Measurements from ENCODE around the gene HOXB3.
A peak's percentile ranks its signal among the peaks of the same experiment; 100 is the strongest.

HOXB3 gene

DNA sequence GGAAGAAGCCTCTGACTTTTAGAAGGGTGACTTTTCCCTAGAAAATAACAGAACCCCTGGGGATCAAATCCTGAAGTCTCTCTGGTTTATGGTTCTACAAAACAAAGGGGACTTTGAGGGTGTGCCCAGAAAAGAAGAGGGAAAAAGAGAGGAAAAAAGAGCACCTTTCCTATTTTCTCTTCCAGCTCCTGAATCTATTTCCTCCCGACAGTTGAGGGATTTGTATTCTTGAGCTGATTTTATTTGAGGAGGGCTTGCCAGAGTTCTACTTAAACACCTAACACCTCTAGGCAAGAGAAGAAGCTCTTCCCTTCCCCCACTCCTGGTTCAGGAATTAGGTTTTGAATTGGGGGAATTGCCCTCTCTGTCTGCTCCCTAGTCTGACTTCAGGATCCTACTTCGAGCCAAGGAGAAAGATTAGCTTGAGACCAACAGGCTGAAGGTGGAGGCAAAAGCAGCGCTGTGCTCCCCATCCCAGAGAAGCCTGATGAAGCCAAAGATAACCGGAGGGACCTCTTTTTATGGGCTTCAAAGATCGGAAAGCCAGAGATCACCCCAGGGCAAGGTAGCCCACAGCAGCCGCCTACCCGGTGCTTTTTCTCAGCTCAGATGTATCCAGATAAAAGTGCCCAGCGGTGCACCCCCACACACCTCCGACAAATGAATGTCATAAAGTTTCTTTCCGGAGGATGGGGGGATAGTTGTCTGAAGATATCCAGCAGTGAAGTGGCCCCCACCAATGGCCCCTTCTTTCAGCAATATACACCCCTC lies 796 bp downstream of the HOXB3 start:
- no peak for TF ChIP-seq CTCF (conservative IDR thresholded peaks at IDR 0.05)
- H3K27ac ChIP-seq = no peak overlapping the region

DNA sequence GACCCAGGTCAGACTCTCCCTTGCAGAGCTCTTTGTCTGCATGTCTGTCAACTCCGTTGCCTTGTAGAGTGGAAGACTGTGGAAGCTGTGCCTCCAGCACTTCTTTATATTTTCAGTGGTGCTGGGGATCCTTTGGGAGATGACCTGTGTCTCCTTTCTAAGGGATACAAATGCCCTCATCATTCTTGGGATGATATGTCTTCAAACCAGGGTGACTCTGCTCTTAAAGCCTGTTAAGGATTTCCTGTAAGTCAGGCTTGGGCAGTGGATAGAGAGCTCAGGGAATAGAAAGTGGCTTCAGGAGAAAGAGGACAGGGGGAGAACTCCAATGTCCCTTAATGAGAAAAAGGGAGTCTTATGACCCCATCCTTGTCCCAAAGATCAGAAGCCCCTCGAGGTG lies 1.5 kb downstream of the HOXB3 start:
- peak overlapping the region; percentile 45; the same call in 1 of the 2 replicates for H3K27ac ChIP-seq
- no peak for TF ChIP-seq CTCF (conservative IDR thresholded peaks at IDR 0.05)

DNA sequence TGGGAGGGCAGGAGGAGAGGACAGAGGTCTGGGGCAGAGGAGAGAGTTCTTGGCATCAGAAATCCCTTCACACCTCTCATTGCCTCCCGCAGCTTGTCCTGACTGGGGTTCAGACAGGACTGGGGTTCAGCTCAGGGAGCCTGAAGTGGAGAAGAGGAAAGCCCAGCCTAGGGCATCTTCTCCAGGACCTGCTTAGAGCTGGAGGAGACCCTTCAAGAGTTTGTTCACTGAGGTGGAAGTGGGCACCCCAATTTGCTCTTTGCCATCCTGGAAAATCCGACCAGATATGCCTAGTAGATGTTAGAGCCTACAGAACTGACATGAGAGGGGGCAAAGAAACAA lies 2.0 kb downstream of the HOXB3 start:
- peak overlapping the region; percentile 45 for H3K27ac ChIP-seq
- no peak for TF ChIP-seq CTCF (conservative IDR thresholded peaks at IDR 0.05)

- TF ChIP-seq CTCF (conservative IDR thresholded peaks at IDR 0.05) = no peak
- peak overlapping the region; percentile 45 for H3K27ac ChIP-seq
Observed at GRCh38 chr17:48587276-48588073, 2.6 kb downstream of the HOXB3 start.

DNA sequence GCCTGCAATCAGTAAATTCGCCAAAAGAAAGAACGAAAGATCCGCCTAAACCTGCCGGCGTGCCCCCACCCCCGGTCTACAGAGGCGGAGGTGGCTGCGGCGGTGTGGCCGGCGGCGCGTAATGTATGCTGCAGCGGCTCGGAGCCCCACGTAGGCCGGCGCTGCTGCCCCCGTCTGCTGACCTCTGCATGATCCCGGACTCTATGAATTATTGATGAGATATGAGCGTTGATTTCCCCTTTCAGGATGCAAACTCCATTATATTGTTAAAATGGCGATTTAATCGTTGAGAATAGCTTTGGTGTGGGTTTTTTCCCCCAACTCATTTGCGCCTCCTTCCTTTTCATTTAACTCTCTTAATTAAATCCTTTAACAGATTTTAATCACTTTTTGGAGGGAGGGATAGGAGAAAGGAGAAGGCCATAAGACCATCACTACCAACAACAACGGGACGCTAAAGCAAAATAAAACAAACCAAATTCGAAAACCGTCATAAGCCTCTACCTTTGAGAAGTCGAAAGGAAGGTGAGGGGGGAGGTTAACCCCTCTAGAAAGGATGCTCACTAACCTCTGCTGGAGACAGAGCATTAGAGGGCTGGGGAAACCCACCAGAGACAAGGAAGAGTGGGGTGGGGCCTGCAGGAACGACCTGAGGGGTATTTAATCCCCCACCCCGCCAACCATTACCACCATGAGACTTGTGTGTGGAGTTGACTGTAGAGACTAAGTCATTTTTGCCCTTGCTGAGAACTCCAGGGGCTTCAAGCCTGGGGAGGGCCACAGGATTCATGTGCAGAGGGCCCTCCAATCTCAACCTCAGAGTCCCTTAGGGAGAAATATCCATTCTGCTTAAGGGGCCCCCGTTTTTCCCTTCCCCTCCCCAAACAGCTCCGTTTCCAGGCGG lies 3.4 kb downstream of the HOXB3 start:
- H3K27ac ChIP-seq = no peak overlapping the region; the same call in 1 of the 2 replicates
- no peak for TF ChIP-seq CTCF (conservative IDR thresholded peaks at IDR 0.05)

DNA sequence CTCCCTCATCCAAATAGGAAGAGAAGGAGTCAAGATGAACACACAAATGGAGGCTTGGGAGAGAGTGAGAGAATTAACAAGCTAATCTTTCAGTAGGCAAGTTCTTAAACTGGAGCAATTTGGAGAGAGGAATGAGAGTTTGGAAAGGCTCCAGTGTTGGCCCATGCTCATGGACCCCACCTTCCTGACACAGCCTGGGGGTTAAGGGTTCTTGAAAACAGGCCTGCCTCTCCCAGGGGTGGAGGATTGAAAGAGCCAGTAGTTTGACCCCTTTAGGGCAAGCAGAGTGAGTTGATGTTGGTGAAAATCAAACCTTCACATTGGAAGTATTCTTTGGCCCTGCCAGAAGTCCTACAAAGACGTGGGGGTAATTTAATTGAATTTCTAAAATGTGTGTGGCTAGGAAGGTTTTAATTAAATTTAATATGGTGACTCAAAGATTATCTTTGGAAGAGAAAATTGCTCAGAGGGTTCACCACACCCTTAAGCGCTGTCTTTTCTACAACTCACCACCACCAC lies 5.8 kb downstream of the HOXB3 start:
- no peak overlapping the region for H3K27ac ChIP-seq
- TF ChIP-seq CTCF (conservative IDR thresholded peaks at IDR 0.05) = no peak

Data from VCaP (cell line).